Measurements from ENCODE around the gene INPP5A.

INPP5A gene

GRCh38 chr10:132606536-132607316 is 69.1 kb downstream of the INPP5A start:
- Histone ChIP-seq H2BK120ac (ENCODE audit: insufficient read depth, low read length, poor library complexity) (no peak overlapping the region), H3K4me3 (ENCODE audit: low read depth, low read length) (no peak overlapping the region), H3K4me2 (ENCODE audit: low read length) (no peak overlapping the region), H3K79me1 (ENCODE audit: low read length) (no peaks in the 10 kb centered on the region), H2BK12ac (ENCODE audit: low read length) (no peak overlapping the region), H3K23ac (ENCODE audit: low read length) (no peak overlapping the region), H4K12ac (ENCODE audit: low read depth, low read length) (no peak overlapping the region), H3K18ac (ENCODE audit: low read length) (no peak overlapping the region), H3K79me2 (ENCODE audit: control insufficient read depth, insufficient read depth, low read length, poor library complexity) (no peaks in the 10 kb centered on the region), H4K91ac (ENCODE audit: low read depth, low read length) (no peak overlapping the region), H2BK5ac (ENCODE audit: low read depth, low read length, poor library complexity) (no peak overlapping the region), H3K27ac (ENCODE audit: low read depth, low read length) (no peak overlapping the region), H3K27me3 (ENCODE audit: insufficient read depth, low read length) (no peaks in the 10 kb centered on the region), H3K4me1 (ENCODE audit: control insufficient read depth in 1 of 2, insufficient read depth in 2 of 2, low read length in 2 of 2) (no peaks in the 10 kb centered on the region), H2AFZ (ENCODE audit: insufficient read depth, low read length, poor library complexity) (no peak overlapping the region), H3K9me3 (ENCODE audit: insufficient read depth, low read depth, low read length) (peaks cover 2% of the 10 kb centered on the region), H4K8ac (ENCODE audit: low read depth, low read length) (no peak overlapping the region), H2AK5ac (ENCODE audit: low read length) (no peak overlapping the region), H3K4ac (ENCODE audit: low read depth, low read length) (no peak overlapping the region), H3K14ac (ENCODE audit: low read length) (no peak overlapping the region), H3K36me3 (ENCODE audit: control insufficient read depth in 1 of 2, insufficient read depth in 2 of 2, low read length in 2 of 2) (no peaks in the 10 kb centered on the region), H3K9ac (ENCODE audit: low read length) (no peak overlapping the region)
- DNase-seq, result no peak
- no CpG with 5 or more reads among the region's 40 CpGs for WGBS (ENCODE audit: extremely low coverage, insufficient coverage, insufficient read length)

DNA sequence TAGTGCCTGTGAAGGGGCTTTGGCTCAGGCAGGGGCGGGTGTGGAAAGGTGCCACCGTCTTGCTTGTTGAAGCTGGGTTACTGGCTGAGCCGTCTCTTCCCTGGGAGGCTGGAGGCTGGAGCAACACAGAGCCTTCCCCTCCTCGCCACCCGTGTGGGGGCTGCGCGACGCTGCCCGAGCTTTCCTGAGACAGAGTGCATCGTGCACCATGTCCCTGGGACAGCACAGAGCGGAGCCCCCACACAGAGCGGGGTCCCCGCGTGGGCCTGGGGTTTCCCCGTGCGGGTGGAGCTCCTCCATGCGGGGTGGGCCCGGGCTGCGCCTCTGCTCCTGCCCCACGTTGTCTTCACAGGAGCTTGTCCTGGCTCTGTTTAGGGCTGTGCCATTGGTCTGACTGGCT is 69.9 kb downstream of the INPP5A start:
- Histone ChIP-seq H3K4me1 (ENCODE audit: control insufficient read depth in 1 of 2, insufficient read depth in 2 of 2, low read length in 2 of 2) (peaks cover 0 to 2% of the 10 kb centered on the region in 2 experiments), H3K79me1 (ENCODE audit: low read length) (no peaks in the 10 kb centered on the region), H2BK5ac (ENCODE audit: low read depth, low read length, poor library complexity) (no peak overlapping the region), H3K4ac (ENCODE audit: low read depth, low read length) (no peak overlapping the region), H3K4me3 (ENCODE audit: low read depth, low read length) (no peak overlapping the region), H4K12ac (ENCODE audit: low read depth, low read length) (no peak overlapping the region), H3K14ac (ENCODE audit: low read length) (no peak overlapping the region), H3K9ac (ENCODE audit: low read length) (no peak overlapping the region), H2BK12ac (ENCODE audit: low read length) (no peak overlapping the region), H2BK120ac (ENCODE audit: insufficient read depth, low read length, poor library complexity) (no peak overlapping the region), H3K23ac (ENCODE audit: low read length) (no peak overlapping the region), H3K36me3 (ENCODE audit: control insufficient read depth in 1 of 2, insufficient read depth in 2 of 2, low read length in 2 of 2) (no peaks in the 10 kb centered on the region), H4K8ac (ENCODE audit: low read depth, low read length) (no peak overlapping the region), H2AFZ (ENCODE audit: insufficient read depth, low read length, poor library complexity) (no peak overlapping the region), H4K91ac (ENCODE audit: low read depth, low read length) (no peak overlapping the region), H3K18ac (ENCODE audit: low read length) (no peak overlapping the region), H2AK5ac (ENCODE audit: low read length) (no peak overlapping the region), H3K27ac (ENCODE audit: low read depth, low read length) (no peak overlapping the region), H3K4me2 (ENCODE audit: low read length) (no peak overlapping the region), H3K27me3 (ENCODE audit: insufficient read depth, low read length) (no peaks in the 10 kb centered on the region), H3K79me2 (ENCODE audit: control insufficient read depth, insufficient read depth, low read length, poor library complexity) (no peaks in the 10 kb centered on the region), H3K9me3 (ENCODE audit: insufficient read depth, low read depth, low read length) (peaks cover 2% of the 10 kb centered on the region)
- WGBS (ENCODE audit: extremely low coverage, insufficient coverage, insufficient read length), result no CpG with 5 or more reads among the region's 20 CpGs
- no peak for DNase-seq

DNA sequence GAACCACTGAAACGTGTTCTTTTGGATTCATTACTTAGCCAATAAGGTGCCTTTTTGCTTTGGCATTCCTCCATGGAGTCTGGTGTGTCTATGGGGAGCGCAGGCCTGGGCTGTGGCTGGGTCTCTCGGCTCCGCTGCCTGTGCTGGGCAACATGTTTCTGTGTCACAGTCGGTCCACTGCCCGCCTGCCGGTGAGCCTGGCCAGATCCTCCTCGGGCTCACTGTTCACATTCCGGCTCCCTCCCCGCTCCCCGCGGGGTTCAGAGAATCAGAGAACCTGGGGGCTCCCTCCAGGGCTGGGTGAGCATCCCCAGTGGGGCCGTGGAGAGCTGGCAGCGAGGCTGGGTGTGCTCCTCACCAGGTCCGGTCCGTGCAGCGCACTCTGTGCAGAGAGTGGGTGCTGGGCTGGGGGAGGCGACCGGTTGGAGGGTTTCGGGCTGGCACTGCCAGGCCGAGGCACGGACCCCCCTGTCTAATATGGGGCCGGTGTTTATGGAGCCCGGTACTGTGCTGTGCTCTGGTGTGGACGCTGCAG is 70.4 kb downstream of the INPP5A start:
- Histone ChIP-seq H4K91ac (ENCODE audit: low read depth, low read length) (no peak overlapping the region), H4K8ac (ENCODE audit: low read depth, low read length) (no peak overlapping the region), H3K79me2 (ENCODE audit: control insufficient read depth, insufficient read depth, low read length, poor library complexity) (no peaks in the 10 kb centered on the region), H3K27me3 (ENCODE audit: insufficient read depth, low read length) (no peaks in the 10 kb centered on the region), H2AK5ac (ENCODE audit: low read length) (no peak overlapping the region), H3K18ac (ENCODE audit: low read length) (no peak overlapping the region), H3K4me1 (ENCODE audit: control insufficient read depth in 1 of 2, insufficient read depth in 2 of 2, low read length in 2 of 2) (peaks cover 0 to 5% of the 10 kb centered on the region in 2 experiments), H3K9me3 (ENCODE audit: insufficient read depth, low read depth, low read length) (peaks cover 2% of the 10 kb centered on the region), H3K23ac (ENCODE audit: low read length) (no peak overlapping the region), H2BK12ac (ENCODE audit: low read length) (no peak overlapping the region), H3K27ac (ENCODE audit: low read depth, low read length) (no peak overlapping the region), H2BK5ac (ENCODE audit: low read depth, low read length, poor library complexity) (no peak overlapping the region), H3K4me3 (ENCODE audit: low read depth, low read length) (no peak overlapping the region), H3K79me1 (ENCODE audit: low read length) (no peaks in the 10 kb centered on the region), H3K36me3 (ENCODE audit: control insufficient read depth in 1 of 2, insufficient read depth in 2 of 2, low read length in 2 of 2) (no peaks in the 10 kb centered on the region), H4K12ac (ENCODE audit: low read depth, low read length) (no peak overlapping the region), H2AFZ (ENCODE audit: insufficient read depth, low read length, poor library complexity) (no peak overlapping the region), H2BK120ac (ENCODE audit: insufficient read depth, low read length, poor library complexity) (no peak overlapping the region), H3K14ac (ENCODE audit: low read length) (no peak overlapping the region), H3K4ac (ENCODE audit: low read depth, low read length) (no peak overlapping the region), H3K9ac (ENCODE audit: low read length) (no peak overlapping the region), H3K4me2 (ENCODE audit: low read length) (no peak overlapping the region)
- no peak for DNase-seq
- WGBS (ENCODE audit: extremely low coverage, insufficient coverage, insufficient read length), result no CpG with 5 or more reads among the region's 25 CpGs

DNA sequence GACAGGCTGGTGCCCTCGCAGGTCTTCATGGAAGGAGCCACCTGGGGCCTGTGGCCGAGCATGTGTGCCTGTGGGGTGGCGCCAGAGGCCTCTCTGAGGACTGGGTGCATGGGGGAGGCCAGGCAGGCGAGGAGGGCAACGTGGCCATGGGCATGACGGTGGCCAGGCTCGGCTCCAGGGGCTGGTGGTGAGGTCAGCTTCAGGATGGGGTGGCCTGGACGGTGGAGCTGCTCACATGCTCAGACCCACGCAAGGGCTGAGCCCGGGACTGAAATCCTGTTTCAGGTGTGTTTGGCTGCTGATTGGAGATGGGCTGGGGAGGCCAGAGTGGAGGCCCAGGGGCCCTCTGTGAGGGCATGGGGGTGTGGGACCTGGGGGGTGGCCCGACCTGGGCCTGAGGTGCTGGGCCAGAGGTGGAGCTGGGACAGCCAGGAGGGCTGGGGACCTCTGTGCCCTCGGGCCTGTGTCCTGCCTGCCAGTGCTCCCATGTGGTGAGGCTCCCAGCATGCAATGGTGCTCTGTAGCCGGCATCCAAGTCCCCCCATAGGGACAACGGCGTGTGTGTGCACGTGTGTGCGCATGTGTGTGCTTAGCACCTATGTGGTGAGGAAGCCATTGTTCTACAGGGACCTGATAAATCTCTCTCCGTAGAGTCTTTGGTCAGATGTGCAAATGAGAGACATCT is 71.1 kb downstream of the INPP5A start:
- Histone ChIP-seq H3K4me2 (ENCODE audit: low read length) (no peak overlapping the region), H3K9ac (ENCODE audit: low read length) (no peak overlapping the region), H3K79me2 (ENCODE audit: control insufficient read depth, insufficient read depth, low read length, poor library complexity) (no peaks in the 10 kb centered on the region), H2BK120ac (ENCODE audit: insufficient read depth, low read length, poor library complexity) (no peak overlapping the region), H4K8ac (ENCODE audit: low read depth, low read length) (no peak overlapping the region), H3K4me1 (ENCODE audit: control insufficient read depth in 1 of 2, insufficient read depth in 2 of 2, low read length in 2 of 2) (peaks cover 0 to 5% of the 10 kb centered on the region in 2 experiments), H2AFZ (ENCODE audit: insufficient read depth, low read length, poor library complexity) (no peak overlapping the region), H3K18ac (ENCODE audit: low read length) (no peak overlapping the region), H3K27ac (ENCODE audit: low read depth, low read length) (no peak overlapping the region), H4K12ac (ENCODE audit: low read depth, low read length) (no peak overlapping the region), H3K4me3 (ENCODE audit: low read depth, low read length) (no peak overlapping the region), H2AK5ac (ENCODE audit: low read length) (no peak overlapping the region), H3K4ac (ENCODE audit: low read depth, low read length) (no peak overlapping the region), H4K91ac (ENCODE audit: low read depth, low read length) (no peak overlapping the region), H3K9me3 (ENCODE audit: insufficient read depth, low read depth, low read length) (peaks cover 2% of the 10 kb centered on the region), H3K27me3 (ENCODE audit: insufficient read depth, low read length) (no peaks in the 10 kb centered on the region), H2BK5ac (ENCODE audit: low read depth, low read length, poor library complexity) (no peak overlapping the region), H3K79me1 (ENCODE audit: low read length) (no peaks in the 10 kb centered on the region), H2BK12ac (ENCODE audit: low read length) (no peak overlapping the region), H3K36me3 (ENCODE audit: control insufficient read depth in 1 of 2, insufficient read depth in 2 of 2, low read length in 2 of 2) (no peaks in the 10 kb centered on the region), H3K14ac (ENCODE audit: low read length) (no peak overlapping the region), H3K23ac (ENCODE audit: low read length) (no peak overlapping the region)
- WGBS (ENCODE audit: extremely low coverage, insufficient coverage, insufficient read length), result no CpG with 5 or more reads among the region's 18 CpGs
- no peak for DNase-seq
